ENCODE data around the gene MISP3. TPM values are rescaled to one million over a fixed set of nuclear protein-coding genes. Genes with fewer than 3 reads are reported as not detected.
"Not testable (repeated sequence)": the region's sequence is repeated elsewhere in the genome, so short reads cannot be mapped to it uniquely, and the experiment has no call there.

MISP3 gene
- polyA plus RNA-seq (2013, experiment 1 of 2), result 0.55 TPM
- polyA plus RNA-seq (2013, experiment 2 of 2), result 0.70 TPM

GRCh38 chr19:14072535-14073260 lies at the start of gene MISP3:
Gene MISP3, plus strand, starts transcription at chr19:14072786. Its CDS starts 524 bp downstream, at chr19:14073310.
- Histone ChIP-seq H3K4me3 (ENCODE audit: low read length) (peak within 1 kb of the TSS; percentile 58), H3K9ac (ENCODE audit: low read depth, low read length) (peak within 1 kb of the TSS; percentile 40), H3K27ac (ENCODE audit: low read depth, low read length) (no peak within 1 kb of the TSS), H3K36me3 (ENCODE audit: insufficient read depth, low read length) (no peaks in the 10 kb centered on the region), H3K27me3 (ENCODE audit: insufficient read depth, low read length) (peaks cover 54% of the 10 kb centered on the region), H3K9me3 (ENCODE audit: insufficient read depth, low read depth, low read length) (no peaks in the 10 kb centered on the region), H3K4me1 (ENCODE audit: insufficient read depth, low read length) (no peaks in the 10 kb centered on the region; the same call in 1 of the 2 replicates)
- 2% methylated on average over 51 of the region's 51 CpGs for WGBS

GRCh38 chr19:14023404-14024235 lies 49.0 kb upstream of the MISP3 start:
- Histone ChIP-seq H3K27ac (ENCODE audit: low read depth, low read length) (peak overlapping the region; percentile 51; the same call in 1 of the 2 replicates), H3K4me3 (ENCODE audit: low read length) (no peak overlapping the region), H3K9me3 (ENCODE audit: insufficient read depth, low read depth, low read length) (no peaks in the 10 kb centered on the region), H3K36me3 (ENCODE audit: insufficient read depth, low read length) (no peaks in the 10 kb centered on the region), H3K4me1 (ENCODE audit: insufficient read depth, low read length) (peaks cover 5% of the 10 kb centered on the region; the same call in 1 of the 2 replicates), H3K27me3 (ENCODE audit: insufficient read depth, low read length) (no peaks in the 10 kb centered on the region), H3K9ac (ENCODE audit: low read depth, low read length) (no peak overlapping the region)
- WGBS, result 60% methylated on average over 9 of the region's 9 CpGs

- not testable (repeated sequence) for H3K4me3 ChIP-seq (ENCODE audit: low read length); H3K4me1 ChIP-seq (ENCODE audit: insufficient read depth, low read length); H3K27ac ChIP-seq (ENCODE audit: low read depth, low read length); H3K9me3 ChIP-seq (ENCODE audit: insufficient read depth, low read depth, low read length); H3K36me3 ChIP-seq (ENCODE audit: insufficient read depth, low read length); H3K9ac ChIP-seq (ENCODE audit: low read depth, low read length)
- peaks cover 14% of the 10 kb centered on the region for H3K27me3 ChIP-seq (ENCODE audit: insufficient read depth, low read length)
- WGBS, result 96% methylated on average over 4 of the region's 5 CpGs
These were observed 45.9 kb upstream of the MISP3 start for GRCh38 chr19:14026652-14027192.

GRCh38 chr19:14027856-14028450 lies 44.6 kb upstream of the MISP3 start, which contains the start of gene RLN3:
Gene RLN3, plus strand, starts transcription at chr19:14028148. Its CDS starts 57 bp downstream, at chr19:14028205.
- peaks cover 5% of the 10 kb centered on the region; the same call in 1 of the 2 replicates for H3K4me1 ChIP-seq (ENCODE audit: insufficient read depth, low read length)
- no peak within 1 kb of the TSS for H3K9ac ChIP-seq (ENCODE audit: low read depth, low read length)
- no peaks in the 10 kb centered on the region for H3K9me3 ChIP-seq (ENCODE audit: insufficient read depth, low read depth, low read length)
- 87% methylated on average over 24 of the region's 24 CpGs for WGBS
- peaks cover 21% of the 10 kb centered on the region for H3K27me3 ChIP-seq (ENCODE audit: insufficient read depth, low read length)
- no peak within 1 kb of the TSS for H3K4me3 ChIP-seq (ENCODE audit: low read length)
- no peak within 1 kb of the TSS for H3K27ac ChIP-seq (ENCODE audit: low read depth, low read length)
- no peaks in the 10 kb centered on the region for H3K36me3 ChIP-seq (ENCODE audit: insufficient read depth, low read length)

- Histone ChIP-seq H3K9me3 (ENCODE audit: insufficient read depth, low read depth, low read length) (no peaks in the 10 kb centered on the region), H3K36me3 (ENCODE audit: insufficient read depth, low read length) (no peaks in the 10 kb centered on the region), H3K27me3 (ENCODE audit: insufficient read depth, low read length) (peaks cover 21% of the 10 kb centered on the region), H3K4me3 (ENCODE audit: low read length) (no peak overlapping the region), H3K9ac (ENCODE audit: low read depth, low read length) (no peak overlapping the region), H3K27ac (ENCODE audit: low read depth, low read length) (no peak overlapping the region), H3K4me1 (ENCODE audit: insufficient read depth, low read length) (peaks cover 2% of the 10 kb centered on the region; the same call in 1 of the 2 replicates)
- WGBS, result 95% methylated on average over 4 of the region's 4 CpGs
These were observed 43.7 kb upstream of the MISP3 start for GRCh38 chr19:14028901-14029300.

GRCh38 chr19:14030997-14031718 lies 41.4 kb upstream of the MISP3 start:
- no peak overlapping the region for H3K27ac ChIP-seq (ENCODE audit: low read depth, low read length)
- 32% methylated on average over 11 of the region's 20 CpGs for WGBS
- H3K4me1 ChIP-seq (ENCODE audit: insufficient read depth, low read length), result no peaks in the 10 kb centered on the region
- H3K9me3 ChIP-seq (ENCODE audit: insufficient read depth, low read depth, low read length), result no peaks in the 10 kb centered on the region
- peak overlapping the region; percentile 67 for H3K4me3 ChIP-seq (ENCODE audit: low read length)
- H3K9ac ChIP-seq (ENCODE audit: low read depth, low read length), result no peak overlapping the region; the same call in 1 of the 2 replicates
- peaks cover 21% of the 10 kb centered on the region for H3K27me3 ChIP-seq (ENCODE audit: insufficient read depth, low read length)
- no peaks in the 10 kb centered on the region for H3K36me3 ChIP-seq (ENCODE audit: insufficient read depth, low read length)

GRCh38 chr19:14031719-14032480 lies 40.7 kb upstream of the MISP3 start, which contains the start of gene IL27RA:
Gene IL27RA, plus strand, starts transcription at chr19:14031762. Its CDS starts 111 bp downstream, at chr19:14031873.
- Histone ChIP-seq H3K9ac (ENCODE audit: low read depth, low read length) (peak within 1 kb of the TSS; percentile 65), H3K9me3 (ENCODE audit: insufficient read depth, low read depth, low read length) (no peaks in the 10 kb centered on the region), H3K36me3 (ENCODE audit: insufficient read depth, low read length) (no peaks in the 10 kb centered on the region), H3K4me3 (ENCODE audit: low read length) (peak within 1 kb of the TSS; percentile 67), H3K27ac (ENCODE audit: low read depth, low read length) (no peak within 1 kb of the TSS), H3K27me3 (ENCODE audit: insufficient read depth, low read length) (peaks cover 21% of the 10 kb centered on the region), H3K4me1 (ENCODE audit: insufficient read depth, low read length) (no peaks in the 10 kb centered on the region)
- WGBS, result under 1% methylated on average over 59 of the region's 63 CpGs

- H3K9me3 ChIP-seq (ENCODE audit: insufficient read depth, low read depth, low read length), result no peaks in the 10 kb centered on the region
- 86% methylated on average over 1 of the region's 2 CpGs for WGBS
- peaks cover 21% of the 10 kb centered on the region for H3K27me3 ChIP-seq (ENCODE audit: insufficient read depth, low read length)
- no peaks in the 10 kb centered on the region for H3K36me3 ChIP-seq (ENCODE audit: insufficient read depth, low read length)
- H3K4me3 ChIP-seq (ENCODE audit: low read length), result no peak overlapping the region
- no peak overlapping the region for H3K27ac ChIP-seq (ENCODE audit: low read depth, low read length)
- no peak overlapping the region for H3K9ac ChIP-seq (ENCODE audit: low read depth, low read length)
- no peaks in the 10 kb centered on the region for H3K4me1 ChIP-seq (ENCODE audit: insufficient read depth, low read length)
These were observed 38.6 kb upstream of the MISP3 start for GRCh38 chr19:14033946-14034345.

- not testable (repeated sequence) for H3K9ac ChIP-seq (ENCODE audit: low read depth, low read length); H3K9me3 ChIP-seq (ENCODE audit: insufficient read depth, low read depth, low read length)
- 93% methylated on average over 12 of the region's 12 CpGs for WGBS
These were observed 37.4 kb upstream of the MISP3 start for GRCh38 chr19:14035159-14035558.

GRCh38 chr19:14035706-14036105 lies 36.9 kb upstream of the MISP3 start:
- Histone ChIP-seq H3K4me1 (ENCODE audit: insufficient read depth, low read length) (no peaks in the 10 kb centered on the region), H3K4me3 (ENCODE audit: low read length) (no peak overlapping the region), H3K9me3 (ENCODE audit: insufficient read depth, low read depth, low read length) (no peaks in the 10 kb centered on the region), H3K36me3 (ENCODE audit: insufficient read depth, low read length) (no peaks in the 10 kb centered on the region), H3K9ac (ENCODE audit: low read depth, low read length) (no peak overlapping the region), H3K27ac (ENCODE audit: low read depth, low read length) (no peak overlapping the region), H3K27me3 (ENCODE audit: insufficient read depth, low read length) (peaks cover 16% of the 10 kb centered on the region)
- WGBS, result 86% methylated on average over 7 of the region's 7 CpGs

More at GRCh38 chr19:14035159-14035558, 37.4 kb upstream of the MISP3 start:
- not testable (repeated sequence) for H3K4me3 ChIP-seq (ENCODE audit: low read length); H3K4me1 ChIP-seq (ENCODE audit: insufficient read depth, low read length); H3K27ac ChIP-seq (ENCODE audit: low read depth, low read length); H3K36me3 ChIP-seq (ENCODE audit: insufficient read depth, low read length)
- peaks cover 21% of the 10 kb centered on the region for H3K27me3 ChIP-seq (ENCODE audit: insufficient read depth, low read length)

All from HUES64 (cell line).